Cardiac fibroblast (primary cell): ENCODE results near the gene GPR171.

Experiments
- DNase-seq, 2 donors: peaks; one replicate each; pipeline versions ENCODE4 v3.0.0 to v3.0.0-alpha.2; 2010; ENCODE audit warnings: low read depth in 2 of 2
- H3K4me3 ChIP-seq, 2 donors: replicated peaks in 1 of 2; 1 replicate in 1 of 2; 2 replicates in 1 of 2; pipeline ENCODE4 v1.5.1; 2011; ENCODE audit warnings: low read depth in 2 of 2, low read length in 2 of 2, mild to moderate bottlenecking in 2 of 2, moderate library complexity in 1 of 2
- CTCF ChIP-seq: IDR thresholded peaks from one replicate; pipeline ENCODE4 v1.5.1; 2011; ENCODE audit warnings: low read depth, mild to moderate bottlenecking, low read length, inconsistent platforms

GPR171 gene

DNA sequence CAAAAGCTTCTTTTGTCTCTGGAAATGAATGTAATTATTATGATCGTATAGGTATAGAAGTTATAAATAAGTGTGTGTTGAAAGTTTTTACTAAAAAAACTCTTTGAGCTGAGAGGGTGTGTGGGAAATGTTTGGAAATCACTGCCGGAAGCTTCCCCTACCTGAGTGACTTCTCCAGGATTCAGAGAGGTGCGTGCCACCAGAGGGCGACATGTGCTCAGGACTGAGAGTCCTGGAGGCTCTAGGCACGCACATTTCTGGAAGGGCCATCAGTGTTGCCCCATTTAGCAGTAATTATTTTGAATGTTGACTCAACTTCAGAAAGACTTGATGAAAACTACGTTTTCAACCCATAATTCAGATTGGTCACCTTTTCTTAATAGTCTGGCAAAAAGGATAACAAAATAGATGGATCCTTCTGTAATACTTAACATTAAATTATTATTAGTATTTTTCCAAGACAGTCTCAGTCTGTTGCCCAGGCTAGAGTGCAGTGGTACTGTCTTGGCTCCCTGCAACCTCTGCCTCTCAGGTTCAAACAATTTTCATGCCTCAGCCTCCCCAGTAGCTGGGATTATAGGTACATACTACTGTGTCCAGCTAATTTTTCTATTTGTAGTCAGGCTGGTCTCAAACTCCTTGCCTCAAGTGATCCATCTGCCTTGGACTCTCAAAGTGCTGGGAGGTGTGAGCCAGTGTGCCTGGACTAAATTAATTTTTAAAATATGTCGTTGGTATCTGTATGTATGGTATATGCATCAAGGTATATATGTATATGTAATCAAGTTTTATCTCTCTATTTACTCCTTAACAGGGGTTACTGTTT lies 34.5 kb downstream of the GPR171 start:
- TF ChIP-seq CTCF, result peak; percentile 83
- H3K4me3 ChIP-seq, result no peak overlapping the region
- peak; percentile 73 for DNase-seq

DNA sequence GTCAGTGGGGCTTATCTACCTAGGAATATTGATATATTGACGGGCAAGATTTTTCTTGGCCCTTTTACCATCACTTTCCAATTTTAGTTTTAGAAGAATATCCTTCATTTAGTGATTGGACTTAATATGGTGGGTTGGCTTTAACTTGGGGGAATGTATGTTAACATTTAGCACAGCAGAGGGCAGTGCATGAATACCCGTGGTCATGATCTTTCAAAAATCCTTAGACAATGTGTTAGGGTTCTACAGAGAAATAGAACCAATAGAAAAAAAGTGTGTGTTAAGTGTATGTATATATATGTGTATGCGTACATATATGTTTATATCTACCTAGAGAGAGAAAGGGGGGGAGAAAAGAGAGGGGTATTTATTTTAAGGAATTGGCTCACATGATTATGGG lies 36.9 kb downstream of the GPR171 start:
- DNase-seq, result peak; percentile 6 to 14
- TF ChIP-seq CTCF, result peak; percentile 24
- no peak overlapping the region for H3K4me3 ChIP-seq

DNA sequence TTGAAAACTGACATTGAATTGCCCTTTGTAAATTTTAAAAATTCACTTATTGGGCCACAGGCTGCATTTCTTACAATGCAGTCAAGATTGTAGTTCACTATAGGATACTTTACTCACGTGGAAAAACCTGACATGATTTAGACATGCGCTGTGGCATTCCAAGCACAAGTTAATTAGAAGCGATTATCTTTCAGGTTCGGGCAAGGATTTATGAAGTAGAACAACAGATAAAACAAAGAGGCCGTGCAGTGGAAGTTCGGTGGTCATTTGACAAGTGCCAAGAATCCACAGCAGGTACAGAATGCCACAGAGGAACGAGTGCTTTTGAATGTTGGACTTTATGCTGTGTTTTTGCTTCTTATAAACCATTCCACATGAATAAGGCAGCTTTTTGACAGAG lies 37.8 kb downstream of the GPR171 start:
- no peak overlapping the region for H3K4me3 ChIP-seq
- no peak for TF ChIP-seq CTCF
- no peak for DNase-seq

GRCh38 chr3:151159806-151160205 lies 43.2 kb downstream of the GPR171 start:
- no peak for DNase-seq
- no peak overlapping the region for H3K4me3 ChIP-seq
- TF ChIP-seq CTCF, result no peak

DNA sequence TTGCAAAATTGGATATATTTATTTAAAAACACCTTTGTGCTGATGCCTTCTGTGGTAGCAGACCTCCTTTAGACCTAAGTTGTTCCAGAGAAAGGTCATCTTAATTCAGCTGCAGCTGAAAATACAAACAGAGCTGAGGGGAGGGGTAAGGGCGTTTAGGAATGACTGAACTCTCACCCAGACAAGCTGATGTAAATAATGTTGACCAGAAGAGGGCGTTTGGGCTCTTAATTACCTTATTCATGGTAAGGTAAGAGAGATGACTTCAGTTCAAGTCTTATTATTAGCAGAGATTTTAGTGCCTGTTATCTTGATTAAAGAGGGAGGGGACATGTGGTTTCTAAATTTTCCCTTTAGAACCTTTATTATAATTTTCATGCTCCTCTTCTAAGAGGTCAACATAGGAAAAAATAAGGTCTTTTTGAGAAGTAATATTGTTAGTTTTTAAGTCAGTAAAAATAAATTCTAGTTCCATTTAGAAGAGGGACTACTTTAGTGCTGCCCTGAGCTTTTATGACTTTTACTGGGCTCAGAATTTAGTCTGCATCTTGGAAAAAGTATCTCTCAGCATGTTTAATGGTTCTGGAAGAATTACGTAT lies 46.3 kb downstream of the GPR171 start:
- peak; percentile 48 for TF ChIP-seq CTCF
- no peak overlapping the region for H3K4me3 ChIP-seq
- peak; percentile 74 to 79 for DNase-seq

DNA sequence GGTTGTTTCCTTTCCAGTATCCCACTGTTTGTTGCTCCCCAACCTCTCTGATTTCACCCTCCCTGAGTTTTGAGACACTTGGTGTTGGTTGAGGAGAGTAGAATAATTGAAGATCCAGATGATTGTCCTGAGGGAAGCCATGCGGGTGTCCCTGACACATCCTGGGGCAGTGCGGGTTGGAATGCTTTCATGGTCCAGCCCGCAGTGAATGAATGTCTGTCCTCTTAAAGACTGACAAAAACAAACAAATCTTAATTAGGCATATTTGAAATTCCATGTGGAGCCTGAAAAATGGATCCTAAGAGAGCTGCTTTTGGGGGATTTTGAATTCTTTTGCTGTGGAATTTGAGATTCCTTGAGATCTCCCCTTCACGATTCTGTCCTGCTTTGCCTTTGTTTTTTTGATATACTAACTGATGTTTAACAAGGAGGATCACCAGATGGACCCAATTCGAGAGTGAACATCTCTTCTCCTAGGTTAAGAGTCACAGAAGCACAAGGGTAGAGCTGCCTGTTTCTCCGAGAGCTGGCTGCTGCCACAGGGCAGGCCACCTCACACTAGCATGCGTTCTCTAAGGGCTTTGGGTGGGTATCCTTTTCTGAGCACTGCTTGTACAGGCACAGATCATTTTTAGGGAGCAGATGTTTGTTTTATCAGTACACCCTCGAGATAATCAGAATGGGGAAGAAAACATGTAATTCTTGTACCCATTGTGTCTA lies 47.4 kb downstream of the GPR171 start:
- TF ChIP-seq CTCF, result no peak
- no peak overlapping the region for H3K4me3 ChIP-seq

More for the DNA sequence above, 47.4 kb downstream of the GPR171 start:
- no peak for DNase-seq
